Liver (tissue), 3 donors: ENCODE results near the gene CTPS1.

ENCODE experiments used
- CTCF ChIP-seq: fragments of 150-350 bp; IDR thresholded peaks from 2 replicates; pipeline ENCODE4 v1.5.1; 2017; ENCODE audit warnings: improper control_type of control experiment, low read depth, low read length; ENCODE audit not compliant: missing input control
- EGR1 ChIP-seq, 2 donors: IDR thresholded peaks; 2 replicates each; pipeline ENCODE4 v1.6.1; 2016 to 2018; ENCODE audit warnings: antibody characterized with exemption in 2 of 2, low read depth in 2 of 2
- HNF4A ChIP-seq, 2 donors: conservative IDR thresholded peaks; 2 replicates each; pipeline ENCODE4 v1.6.1; 2016; ENCODE audit warnings: antibody characterized with exemption in 2 of 2, mild to moderate bottlenecking in 2 of 2
- JUND ChIP-seq, 2 donors: IDR thresholded peaks; 2 replicates each; pipeline ENCODE4 v1.6.1; 2016; ENCODE audit warnings: antibody characterized with exemption in 2 of 2
- RAD21 ChIP-seq, 2 donors: IDR thresholded peaks; 2 replicates each; pipeline ENCODE4 v1.6.1; 2016; ENCODE audit warnings: antibody characterized with exemption in 2 of 2, mild to moderate bottlenecking in 2 of 2
- SP1 ChIP-seq: IDR thresholded peaks from 2 replicates; pipeline ENCODE4 v1.6.1; 2018; ENCODE audit warnings: antibody characterized with exemption, mild to moderate bottlenecking
- YY1 ChIP-seq: IDR thresholded peaks from 2 replicates; pipeline ENCODE4 v1.6.1; 2016; ENCODE audit warnings: antibody characterized with exemption, mild to moderate bottlenecking
- donor health status: healthy.
- donor health status: healthy.

GRCh38 chr1:40956407-40956806, 23.1 kb upstream of the CTPS1 start:
- no peak for TF ChIP-seq CTCF
- TF ChIP-seq JUND (IDR thresholded peaks at IDR 0.05) = no peak
- TF ChIP-seq SP1 = no peak
- no peak for TF ChIP-seq YY1
- TF ChIP-seq HNF4A (conservative IDR thresholded peaks at IDR 0.05) = no peak
- TF ChIP-seq RAD21 (IDR thresholded peaks at IDR 0.05) = no peak
- TF ChIP-seq EGR1 (IDR thresholded peaks at IDR 0.05; ENCODE audit: low read depth in 2 of 2) = no peak
